Caco-2 (cell line): ENCODE data around the gene ALOX12B. TPM values are rescaled to one million over a fixed set of nuclear protein-coding genes. Genes with fewer than 3 reads are reported as not detected.

Experiments used
- BruUV-seq: library from RNA; stranded (reverse); fragments of 400-500 nt; replicated peaks from 2 replicates; lab custom pipeline; 2021; lab: Mats Ljungman, UMichigan
- CTCF ChIA-PET: fragments of 300-600 bp; sonication (Branson Sonifier 250); formaldehyde crosslinking; loops from one replicate; lab custom pipeline; 2022; ENCODE audit warnings: antibody characterized with exemption; lab: Charles Lee
- POLR2A ChIA-PET: fragments of 300-600 bp; sonication (Branson Sonifier 250); formaldehyde crosslinking; loops from one replicate; lab custom pipeline; 2022; ENCODE audit warnings: antibody characterized with exemption; lab: Charles Lee
- DNase-seq, 2 experiments: peaks; one replicate each; pipeline versions ENCODE4 v3.0.0 to v3.0.0-alpha.2; 2020 to 2022
- H3K27me3 ChIP-seq: replicated peaks from 2 replicates; pipeline ENCODE4 v1.6.0; 2011; ENCODE audit warnings: low read length; ENCODE audit not compliant: control insufficient read depth, insufficient read depth
- H3K36me3 ChIP-seq: 2 replicates; pipeline ENCODE4 v1.5.1; 2011; ENCODE audit warnings: low read length; ENCODE audit not compliant: control insufficient read depth, insufficient read depth
- H3K4me1 ChIP-seq: fragments of 250-450 bp; sonication (Bioruptor Pico); 2 replicates; pipeline ENCODE4 v1.5.1; 2020; ENCODE audit warnings: mild to moderate bottlenecking
- H3K4me3 ChIP-seq: 2 replicates; pipeline ENCODE4 v1.5.1; 2011; ENCODE audit warnings: low read depth, mild to moderate bottlenecking, control low read depth, low read length
- H3K9me3 ChIP-seq: fragments of 250-450 bp; sonication (Bioruptor Pico); 2 replicates; pipeline ENCODE4 v1.5.1; 2020; ENCODE audit warnings: mild to moderate bottlenecking, moderate library complexity
- H3K27ac Mint-ChIP-seq: one replicate; pipeline ENCODE4 v1.8.0; 2022; ENCODE audit warnings: mixed read lengths; ENCODE audit not compliant: unreplicated experiment
- H3K27me3 Mint-ChIP-seq: one replicate; pipeline ENCODE4 v1.8.0; 2022; ENCODE audit warnings: mixed read lengths; ENCODE audit not compliant: insufficient read depth, unreplicated experiment
- H3K36me3 Mint-ChIP-seq: one replicate; pipeline ENCODE4 v1.8.0; 2022; ENCODE audit warnings: mild to moderate bottlenecking, mixed read lengths; ENCODE audit not compliant: insufficient read depth, unreplicated experiment
- H3K4me1 Mint-ChIP-seq: one replicate; pipeline ENCODE4 v1.8.0; 2022; ENCODE audit warnings: low read depth, mixed read lengths; ENCODE audit not compliant: unreplicated experiment
- H3K4me3 Mint-ChIP-seq: one replicate; pipeline ENCODE4 v1.8.0; 2022; ENCODE audit warnings: mild to moderate bottlenecking, moderate library complexity, mixed read lengths; ENCODE audit not compliant: unreplicated experiment
- H3K9me3 Mint-ChIP-seq: one replicate; pipeline ENCODE4 v1.8.0; 2022; ENCODE audit warnings: mixed read lengths; ENCODE audit not compliant: unreplicated experiment
- intact Hi-C: fragments of 100-400 bp; cut with micrococcal nuclease; formaldehyde crosslinking; loops from one replicate; pipeline ENCODE4 v1.10.0; 2022; ENCODE audit not compliant: unreplicated experiment
- total RNA-seq: library from RNA; stranded (reverse); gene quantifications from 2 replicates; pipeline ENCODE4 v1.2.3, GENCODE V29; 2022
- TF ChIP-seq, protein P1 (sequence below), 2 experiments: fragments of 200-600 bp in 1 of 2; IDR thresholded peaks; 1 replicate in 1 of 2; 2 replicates in 1 of 2; pipeline versions ENCODE4 v1.5.1 to v1.8.0; 2011 to 2022; ENCODE audit warnings: antibody characterized with exemption in 1 of 2, control low read depth in 1 of 2, inconsistent platforms in 1 of 2, low read depth in 1 of 2, low read length in 1 of 2, mild to moderate bottlenecking in 1 of 2, moderate library complexity in 1 of 2; ENCODE audit not compliant: insufficient read depth in 1 of 2, severe bottlenecking in 1 of 2, unreplicated experiment in 1 of 2

ALOX12B gene
- total RNA-seq, 1 experiment from 2014 or later: 0.34 TPM

DNA sequence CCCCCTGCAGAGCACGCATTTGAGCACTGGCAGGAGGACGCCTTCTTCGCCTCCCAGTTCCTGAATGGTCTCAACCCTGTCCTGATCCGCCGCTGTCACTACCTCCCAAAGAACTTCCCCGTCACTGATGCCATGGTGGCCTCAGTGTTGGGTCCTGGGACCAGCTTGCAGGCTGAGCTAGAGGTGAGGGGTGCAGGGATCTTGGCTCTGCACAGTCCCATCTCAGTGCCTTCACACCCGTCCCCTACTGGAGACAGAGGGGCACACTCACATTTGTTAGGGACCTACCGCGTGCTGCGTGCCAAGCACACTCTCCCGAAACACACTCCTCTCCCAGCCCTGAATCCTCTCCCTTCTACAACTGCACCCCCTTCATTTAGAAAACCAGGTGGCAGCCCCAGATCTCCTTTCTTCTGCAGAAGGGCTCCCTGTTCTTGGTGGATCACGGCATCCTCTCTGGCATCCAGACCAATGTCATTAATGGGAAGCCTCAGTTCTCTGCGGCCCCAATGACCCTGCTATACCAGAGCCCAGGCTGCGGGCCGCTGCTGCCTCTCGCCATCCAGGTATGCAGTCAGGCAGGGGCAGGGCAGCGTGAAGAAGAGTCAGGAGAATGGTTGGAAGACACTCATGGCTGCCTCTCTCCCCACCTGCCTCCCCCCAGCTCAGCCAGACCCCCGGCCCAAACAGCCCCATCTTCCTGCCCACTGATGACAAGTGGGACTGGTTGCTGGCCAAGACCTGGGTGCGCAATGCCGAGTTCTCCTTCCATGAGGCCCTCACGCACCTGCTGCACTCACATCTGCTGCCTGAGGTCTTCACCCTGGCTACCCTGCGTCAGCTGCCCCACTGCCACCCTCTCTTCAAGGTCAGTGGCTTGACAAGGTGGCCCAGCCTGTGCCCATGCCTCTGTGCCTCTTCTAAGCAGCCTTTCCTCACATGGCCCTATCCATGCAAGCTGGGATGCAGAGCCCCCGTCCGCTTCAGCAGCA is 42.4 kb downstream of the ALOX12B start:
- no peak for DNase-seq
- H3K4me3 Mint-ChIP-seq: no peak overlapping the region
- no peaks in the 10 kb centered on the region for H3K27me3 ChIP-seq
- no peaks in the 10 kb centered on the region for H3K27me3 Mint-ChIP-seq
- POLR2A ChIA-PET: no interaction called here
- peaks cover 7% of the 10 kb centered on the region for H3K4me1 ChIP-seq
- H3K27ac Mint-ChIP-seq: no peak overlapping the region
- H3K9me3 ChIP-seq: no peaks in the 10 kb centered on the region
- H3K4me1 Mint-ChIP-seq: no peaks in the 10 kb centered on the region
- CTCF ChIA-PET: interaction anchor here (0.5 kb wide), 1 partner anchor 51 kb away, joined by 3 read pairs; no protein-coding TSS in a partner anchor
- no peaks in the 10 kb centered on the region for H3K9me3 Mint-ChIP-seq
- no peaks in the 10 kb centered on the region for H3K36me3 ChIP-seq
- no peaks in the 10 kb centered on the region for H3K36me3 Mint-ChIP-seq
- TF ChIP-seq, protein P1, sequence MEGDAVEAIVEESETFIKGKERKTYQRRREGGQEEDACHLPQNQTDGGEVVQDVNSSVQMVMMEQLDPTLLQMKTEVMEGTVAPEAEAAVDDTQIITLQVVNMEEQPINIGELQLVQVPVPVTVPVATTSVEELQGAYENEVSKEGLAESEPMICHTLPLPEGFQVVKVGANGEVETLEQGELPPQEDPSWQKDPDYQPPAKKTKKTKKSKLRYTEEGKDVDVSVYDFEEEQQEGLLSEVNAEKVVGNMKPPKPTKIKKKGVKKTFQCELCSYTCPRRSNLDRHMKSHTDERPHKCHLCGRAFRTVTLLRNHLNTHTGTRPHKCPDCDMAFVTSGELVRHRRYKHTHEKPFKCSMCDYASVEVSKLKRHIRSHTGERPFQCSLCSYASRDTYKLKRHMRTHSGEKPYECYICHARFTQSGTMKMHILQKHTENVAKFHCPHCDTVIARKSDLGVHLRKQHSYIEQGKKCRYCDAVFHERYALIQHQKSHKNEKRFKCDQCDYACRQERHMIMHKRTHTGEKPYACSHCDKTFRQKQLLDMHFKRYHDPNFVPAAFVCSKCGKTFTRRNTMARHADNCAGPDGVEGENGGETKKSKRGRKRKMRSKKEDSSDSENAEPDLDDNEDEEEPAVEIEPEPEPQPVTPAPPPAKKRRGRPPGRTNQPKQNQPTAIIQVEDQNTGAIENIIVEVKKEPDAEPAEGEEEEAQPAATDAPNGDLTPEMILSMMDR (IDR thresholded peaks at IDR 0.05; ENCODE audit: insufficient read depth in 1 of 2, low read depth in 1 of 2, low read length in 1 of 2, severe bottlenecking in 1 of 2, unreplicated experiment in 1 of 2): no peak
- no peak overlapping the region for H3K4me3 ChIP-seq
- BruUV-seq: no TSS peak
- intact Hi-C loops: no loop called here

DNA sequence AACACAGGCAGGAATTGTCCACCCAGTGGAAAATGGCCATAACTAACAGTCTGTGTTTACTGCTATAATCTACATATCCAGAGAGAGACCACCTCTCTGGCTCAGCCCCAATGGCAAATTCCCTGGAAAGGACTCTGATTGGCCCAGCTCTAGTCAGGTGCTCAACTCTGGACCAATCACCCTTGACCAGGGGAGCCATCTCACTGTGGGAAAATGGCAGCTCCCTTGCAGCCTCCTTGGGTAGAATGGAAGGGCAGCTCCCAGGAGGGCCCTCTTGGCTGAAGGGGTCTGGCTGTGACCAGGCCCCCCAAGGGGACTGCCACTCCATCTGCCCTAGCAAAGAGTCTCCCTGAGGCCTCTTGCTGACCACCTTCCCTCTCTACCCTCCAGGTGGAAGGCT is 45.5 kb downstream of the ALOX12B start:
- no peak overlapping the region for H3K4me3 ChIP-seq
- Mint-ChIP-seq H3K4me3 (no peak overlapping the region), H3K36me3 (no peaks in the 10 kb centered on the region), H3K9me3 (no peaks in the 10 kb centered on the region), H3K4me1 (no peaks in the 10 kb centered on the region), H3K27me3 (no peaks in the 10 kb centered on the region), H3K27ac (no peak overlapping the region)
- no peaks in the 10 kb centered on the region for H3K36me3 ChIP-seq
- H3K4me1 ChIP-seq: peaks cover 7% of the 10 kb centered on the region
- POLR2A ChIA-PET: no interaction called here
- BruUV-seq: no TSS peak
- no peaks in the 10 kb centered on the region for H3K27me3 ChIP-seq
- intact Hi-C loops: loop anchor here (1.0 to 2.0 kb wide), 4 partner anchors 15 to 129 kb away; no protein-coding TSS in a partner anchor
- CTCF ChIA-PET: interaction anchor here (0.7 to 2.5 kb wide), 9 partner anchors 15 to 129 kb away, joined by 3 to 24 read pairs (median 8); partner anchors contain the start of genes CNTROB, RNF227 and TRAPPC1
- TF ChIP-seq, protein P1 (IDR thresholded peaks at IDR 0.05; ENCODE audit: insufficient read depth in 1 of 2, low read depth in 1 of 2, low read length in 1 of 2, severe bottlenecking in 1 of 2, unreplicated experiment in 1 of 2): no peak
- DNase-seq: no peak
- no peaks in the 10 kb centered on the region for H3K9me3 ChIP-seq

DNA sequence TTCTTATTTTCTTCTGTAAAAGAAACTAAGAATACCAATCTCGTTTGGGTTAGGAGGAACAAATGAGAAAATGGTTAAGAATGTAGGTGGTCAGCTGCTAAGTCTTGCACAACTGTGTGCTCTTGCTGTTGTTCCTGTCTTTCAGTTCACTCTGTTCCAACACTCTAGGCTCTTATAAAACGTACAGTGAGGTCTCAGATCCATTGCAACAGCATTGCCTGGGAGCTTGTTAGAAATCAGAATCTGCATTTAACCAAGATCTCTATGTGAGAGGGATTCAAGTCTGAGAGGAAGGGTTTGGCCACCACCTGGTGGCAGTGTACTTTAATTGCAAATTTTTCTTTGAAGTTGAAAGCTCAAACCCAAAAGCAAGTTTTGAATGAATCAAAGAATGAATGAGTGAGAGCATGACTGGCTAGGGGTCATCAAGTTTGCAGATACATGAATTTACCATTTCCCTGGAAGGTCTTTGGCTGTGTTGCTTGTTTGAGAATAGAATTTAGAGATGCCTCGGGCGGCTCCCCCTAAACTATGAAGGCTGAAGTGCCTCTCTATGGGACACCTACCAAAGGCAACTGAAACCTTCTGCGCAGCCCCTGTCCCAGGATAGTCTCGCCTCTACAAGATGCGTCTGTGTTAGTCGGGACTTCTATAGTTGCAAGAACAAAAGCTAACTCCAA is 46.1 kb downstream of the ALOX12B start:
- BruUV-seq: no TSS peak
- Histone ChIP-seq H3K4me3 (no peak overlapping the region), H3K9me3 (no peaks in the 10 kb centered on the region), H3K27me3 (no peaks in the 10 kb centered on the region), H3K36me3 (no peaks in the 10 kb centered on the region), H3K4me1 (peaks cover 7% of the 10 kb centered on the region)
- Mint-ChIP-seq H3K36me3 (no peaks in the 10 kb centered on the region), H3K27me3 (no peaks in the 10 kb centered on the region), H3K4me1 (no peaks in the 10 kb centered on the region), H3K27ac (peak overlapping the region; percentile 42), H3K9me3 (no peaks in the 10 kb centered on the region), H3K4me3 (no peak overlapping the region)
- ChIA-PET CTCF (interaction anchor here (0.5 to 2.5 kb wide), 11 partner anchors 15 to 179 kb away, joined by 3 to 24 read pairs (median 5); partner anchors contain the start of genes CNTROB, RNF227 and TRAPPC1), POLR2A (interaction anchor here (0.6 to 0.9 kb wide), 3 partner anchors 15 to 462 kb away, joined by 3 to 6 read pairs (median 3); no protein-coding TSS in a partner anchor)
- peak in 1 of 2 experiments; percentile 39 for DNase-seq
- intact Hi-C loops: loop anchor here (1.0 to 2.0 kb wide), 4 partner anchors 15 to 128 kb away; no protein-coding TSS in a partner anchor
- TF ChIP-seq, protein P1 (IDR thresholded peaks at IDR 0.05; ENCODE audit: insufficient read depth in 1 of 2, low read depth in 1 of 2, low read length in 1 of 2, severe bottlenecking in 1 of 2, unreplicated experiment in 1 of 2): peak; percentile 25 to 32
